ENCODE measurements around the gene PLCG1.

Gene PLCG1

GRCh38 chr20:41213150-41213820 is 75.9 kb downstream of the PLCG1 start:
- DNase-seq (ENCODE audit: low read depth, low spot score): no peak

- DNase-seq (ENCODE audit: low read depth, low spot score): no peak
These were observed 76.9 kb downstream of the PLCG1 start for GRCh38 chr20:41214202-41214601.

GRCh38 chr20:41214666-41215065 is 77.3 kb downstream of the PLCG1 start:
- DNase-seq (ENCODE audit: low read depth, low spot score): no peak

DNA sequence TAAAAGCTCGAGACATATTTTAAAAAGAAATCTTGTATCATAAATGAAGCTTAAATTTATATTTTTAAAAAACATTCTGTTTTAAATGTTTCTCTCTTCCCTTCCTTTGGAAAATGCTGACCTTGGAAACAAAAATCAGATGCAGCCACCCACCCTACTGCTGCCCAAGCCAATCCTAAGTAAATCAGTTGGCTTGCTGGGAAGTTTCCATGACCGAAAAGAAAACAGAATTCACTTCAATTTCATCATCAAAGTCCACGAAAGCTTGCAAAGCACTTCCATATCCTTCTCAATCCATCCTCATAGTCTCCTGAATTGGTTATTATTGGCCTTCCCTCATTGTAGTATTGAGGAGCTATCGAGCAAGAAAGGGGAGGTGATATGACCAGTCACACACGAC is 80.1 kb downstream of the PLCG1 start:
- DNase-seq (ENCODE audit: low read depth, low spot score): no peak

DNA sequence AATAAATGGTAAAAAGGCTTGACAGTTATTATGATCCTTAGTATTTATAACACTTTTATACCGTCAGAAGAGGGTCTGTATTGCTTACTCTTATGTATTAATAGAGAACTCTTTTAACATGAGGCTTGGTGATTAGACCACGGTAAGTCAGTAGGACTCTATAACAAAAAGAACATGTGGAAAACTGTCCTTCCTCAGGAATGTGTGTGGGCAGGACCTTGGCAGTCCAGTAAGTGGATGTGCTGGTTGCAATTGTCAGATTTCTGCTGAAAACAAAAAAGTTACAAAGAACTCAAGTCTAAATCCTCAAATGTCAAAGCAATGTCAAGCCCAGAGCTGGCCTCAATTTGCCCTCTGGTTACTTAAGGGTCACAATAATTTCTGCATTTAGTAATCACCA is 81.1 kb downstream of the PLCG1 start:
- no peak for DNase-seq (ENCODE audit: low read depth, low spot score)

GRCh38 chr20:41219824-41220223 is 82.5 kb downstream of the PLCG1 start:
- DNase-seq (ENCODE audit: low read depth, low spot score): no peak

DNA sequence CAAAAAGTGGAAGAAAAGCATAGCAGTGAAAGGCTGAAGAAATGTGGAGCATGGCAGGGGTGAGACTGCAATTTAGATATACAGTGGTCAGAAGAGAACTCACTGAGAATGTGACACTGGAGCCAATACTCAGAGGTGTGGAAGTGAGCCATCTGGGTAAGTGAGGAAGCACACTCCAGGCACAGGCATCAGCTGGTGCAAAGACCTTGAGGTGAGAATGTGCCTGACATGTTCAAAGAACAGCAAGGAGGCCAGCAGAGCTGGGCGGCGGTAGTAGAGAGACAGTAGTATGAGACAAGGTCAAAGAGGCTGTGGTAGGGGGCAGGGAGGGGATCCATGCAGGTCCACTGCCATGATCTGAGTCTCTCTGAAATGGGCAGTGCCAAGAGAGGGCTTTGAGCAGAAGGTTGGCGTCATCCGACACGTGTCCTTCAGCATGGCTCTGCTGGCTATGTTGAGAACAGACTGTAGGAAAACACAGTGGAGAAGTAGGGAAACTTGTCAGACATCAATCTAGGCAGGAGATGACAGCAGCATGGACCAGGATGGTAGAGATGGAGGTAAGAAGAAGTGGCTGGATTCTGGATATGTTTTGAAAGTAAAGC is 84.4 kb downstream of the PLCG1 start:
- no peak for DNase-seq (ENCODE audit: low read depth, low spot score)

GRCh38 chr20:41222296-41222695 is 85.0 kb downstream of the PLCG1 start:
- no peak for DNase-seq (ENCODE audit: low read depth, low spot score)

DNA sequence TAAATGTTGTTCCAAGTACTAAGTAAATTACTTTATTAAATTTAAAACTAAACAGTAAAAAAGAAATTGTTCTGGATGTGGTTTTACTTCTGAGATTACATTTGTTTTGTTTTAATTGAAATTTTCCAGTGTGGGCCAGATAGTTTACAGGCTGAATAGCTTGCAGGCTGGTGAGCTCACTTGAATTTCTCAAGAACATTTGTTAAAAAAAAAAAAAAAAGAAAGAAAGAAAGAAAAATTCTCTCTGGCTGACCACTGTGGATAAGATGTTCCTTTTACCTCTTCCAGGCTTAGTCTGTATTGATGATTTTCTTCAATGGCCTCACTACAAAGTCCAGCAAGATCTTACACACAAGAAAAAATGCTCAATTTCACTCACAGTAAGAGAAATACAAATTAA is 85.4 kb downstream of the PLCG1 start:
- DNase-seq (ENCODE audit: low read depth, low spot score): no peak

DNA sequence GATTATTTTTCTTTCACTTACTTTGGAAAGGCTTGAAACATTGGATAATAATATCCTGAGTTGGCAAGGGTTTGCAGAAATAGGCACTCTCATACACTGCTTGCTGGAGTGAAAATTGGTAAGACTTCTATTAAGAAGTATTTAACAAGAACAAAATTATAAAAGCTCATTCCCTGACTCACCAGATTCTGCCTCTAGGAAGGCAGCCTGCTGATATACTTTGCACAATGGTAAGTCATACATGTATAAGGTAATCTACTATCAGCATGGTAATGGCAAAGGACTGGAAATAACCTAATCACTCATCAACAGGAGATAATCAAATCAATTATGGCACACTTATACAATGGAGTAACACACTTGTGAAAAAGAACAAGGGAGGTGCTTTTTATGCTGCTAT is 85.8 kb downstream of the PLCG1 start:
- DNase-seq (ENCODE audit: low read depth, low spot score): no peak

DNA sequence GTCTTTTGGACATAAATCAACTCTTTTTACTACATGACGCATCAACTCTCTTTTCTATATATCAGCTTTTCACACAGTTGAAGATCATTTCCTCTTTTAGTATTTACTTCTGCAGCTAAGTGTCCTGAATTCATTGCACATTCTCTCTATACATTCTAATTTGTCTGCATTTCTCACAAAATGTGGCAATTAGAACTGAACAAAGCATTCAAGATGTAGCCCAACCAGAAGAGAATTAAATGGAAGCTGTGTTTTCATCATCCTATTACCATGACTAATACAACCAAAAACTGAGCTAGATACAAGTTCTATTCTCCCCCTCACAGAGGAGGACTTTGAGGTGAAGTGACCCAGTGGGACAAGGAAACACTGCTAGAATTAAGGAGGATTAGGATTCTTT is 86.9 kb downstream of the PLCG1 start:
- no peak for DNase-seq (ENCODE audit: low read depth, low spot score)

DNA sequence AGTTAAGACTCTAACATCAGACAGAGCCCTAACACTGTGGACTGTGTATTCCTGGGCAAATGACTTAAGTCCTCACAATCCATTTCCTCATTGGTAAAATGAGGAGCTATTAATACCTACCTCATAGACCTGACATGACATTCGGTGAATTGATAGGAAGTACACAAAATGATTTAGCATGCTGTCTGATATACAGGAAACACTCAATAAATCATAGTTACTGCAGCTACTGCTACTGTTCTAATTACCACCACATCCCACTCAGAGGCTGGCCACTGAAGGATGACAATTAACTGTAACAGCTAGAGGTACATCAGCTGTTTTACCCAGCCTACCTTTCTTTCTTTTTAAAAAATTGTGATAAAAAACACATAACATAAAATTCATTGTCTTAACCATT is 87.7 kb downstream of the PLCG1 start:
- DNase-seq (ENCODE audit: low read depth, low spot score): no peak

DNA sequence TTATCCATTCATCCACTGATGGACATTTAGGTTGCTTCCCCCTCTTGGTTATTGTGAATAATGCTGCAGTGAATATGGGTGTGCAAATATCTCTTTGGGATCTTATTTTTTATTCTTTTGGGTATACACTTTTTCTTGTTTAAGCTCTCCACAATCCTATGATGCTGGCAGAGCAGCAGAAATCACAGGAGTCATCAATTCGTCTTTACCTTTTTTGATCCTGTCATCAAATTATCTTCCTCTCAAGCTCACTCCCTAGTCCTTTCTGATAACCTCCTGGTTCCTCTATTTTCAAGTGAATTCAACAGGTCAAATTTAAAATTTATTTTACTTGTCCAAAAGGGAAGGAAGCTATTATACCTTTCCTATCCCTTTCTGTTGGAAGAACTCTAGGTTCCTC is 89.1 kb downstream of the PLCG1 start:
- no peak for DNase-seq (ENCODE audit: low read depth, low spot score)
